Choroid plexus epithelial cell (primary cell): Measurements from ENCODE around the gene PLSCR1.
"Not testable (repeated sequence)": the region's sequence is repeated elsewhere in the genome, so short reads cannot be mapped to it uniquely, and the experiment has no call there.

ENCODE experiments used
- DNase-seq: peaks from one replicate; pipeline ENCODE4 v3.0.0-alpha.2; 2010; ENCODE audit warnings: low read depth
- H3K4me3 ChIP-seq: 2 replicates; pipeline ENCODE4 v1.5.1; 2011; ENCODE audit warnings: low read depth, mild to moderate bottlenecking, control low read depth, low read length, moderate library complexity
- CTCF ChIP-seq: conservative IDR thresholded peaks from 2 replicates; pipeline ENCODE4 v1.5.1; 2011; ENCODE audit warnings: low read depth, mild to moderate bottlenecking, control low read depth, inconsistent platforms, low read length, moderate library complexity

Gene PLSCR1

GRCh38 chr3:146504498-146505197, 39.8 kb downstream of the PLSCR1 start:
- no peak for TF ChIP-seq CTCF
- H3K4me3 ChIP-seq, result no peak overlapping the region
- DNase-seq, result no peak

- peak; percentile 98 for DNase-seq
- peak; percentile 28 for TF ChIP-seq CTCF
- H3K4me3 ChIP-seq, result no peak overlapping the region
Measured at GRCh38 chr3:146503461-146504202, 40.8 kb downstream of the PLSCR1 start.

- no peak for TF ChIP-seq CTCF
- H3K4me3 ChIP-seq, result no peak overlapping the region
- DNase-seq, result no peak
Measured at GRCh38 chr3:146502887-146503460, 41.4 kb downstream of the PLSCR1 start.

GRCh38 chr3:146501752-146502151, 42.7 kb downstream of the PLSCR1 start:
- no peak for DNase-seq
- H3K4me3 ChIP-seq, result no peak overlapping the region
- no peak for TF ChIP-seq CTCF

GRCh38 chr3:146499701-146500100, 44.7 kb downstream of the PLSCR1 start:
- DNase-seq, result no peak
- no peak for TF ChIP-seq CTCF
- no peak overlapping the region for H3K4me3 ChIP-seq

- no peak overlapping the region for H3K4me3 ChIP-seq
- DNase-seq, result no peak
- TF ChIP-seq CTCF, result no peak
Measured at GRCh38 chr3:146498002-146498736, 46.2 kb downstream of the PLSCR1 start.

- not testable (repeated sequence) for H3K4me3 ChIP-seq, DNase-seq
Measured at GRCh38 chr3:146497145-146497843, 47.1 kb downstream of the PLSCR1 start.
